ENCODE measurements around the gene PTPN9. TPM values are rescaled to one million over a fixed set of nuclear protein-coding genes. Genes with fewer than 3 reads are reported as not detected.

The PTPN9 gene
- total and polyA plus RNA-seq, 2 of the 4 experiments (the other 2 are of a cell fraction): 26.5 to 38.9 TPM

DNA sequence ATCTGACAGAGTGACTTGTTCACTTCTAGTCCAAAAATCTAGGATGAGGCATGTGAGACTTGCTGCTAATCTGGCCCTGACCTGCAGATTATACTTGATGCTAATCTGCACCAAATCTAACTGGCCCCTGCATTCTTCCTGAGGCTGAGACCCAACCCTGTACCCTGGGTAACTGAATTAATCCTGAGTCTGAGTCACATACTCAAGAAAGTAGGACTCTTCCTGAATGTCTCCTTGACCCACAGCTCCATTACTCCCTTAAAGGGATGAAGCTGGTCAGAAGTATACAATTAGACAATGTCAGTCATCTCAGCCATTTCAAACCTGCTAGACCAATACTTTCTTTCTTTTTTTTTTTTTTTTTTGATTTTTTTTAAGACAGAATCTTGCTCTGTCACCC, 25.5 kb downstream of the PTPN9 start:
- BruUV-seq (replicated peaks): no TSS peak
- TF ChIP-seq MAFK (IDR thresholded peaks at IDR 0.05; ENCODE audit: low read depth, low read length) (no peak), RFX5 (IDR thresholded peaks at IDR 0.05; ENCODE audit: low read depth, low read length) (no peak), CHD1 (IDR thresholded peaks at IDR 0.05; ENCODE audit: low read depth, low read length) (no peak), NFE2L2 (IDR thresholded peaks at IDR 0.05; ENCODE audit: low read depth, low read length) (no peak), MXI1 (IDR thresholded peaks at IDR 0.05; ENCODE audit: borderline replicate concordance, low read depth, low read length) (no peak), CEBPB (IDR thresholded peaks at IDR 0.05; ENCODE audit: low read depth, low read length) (no peak)
- TF ChIP-seq, protein P1, sequence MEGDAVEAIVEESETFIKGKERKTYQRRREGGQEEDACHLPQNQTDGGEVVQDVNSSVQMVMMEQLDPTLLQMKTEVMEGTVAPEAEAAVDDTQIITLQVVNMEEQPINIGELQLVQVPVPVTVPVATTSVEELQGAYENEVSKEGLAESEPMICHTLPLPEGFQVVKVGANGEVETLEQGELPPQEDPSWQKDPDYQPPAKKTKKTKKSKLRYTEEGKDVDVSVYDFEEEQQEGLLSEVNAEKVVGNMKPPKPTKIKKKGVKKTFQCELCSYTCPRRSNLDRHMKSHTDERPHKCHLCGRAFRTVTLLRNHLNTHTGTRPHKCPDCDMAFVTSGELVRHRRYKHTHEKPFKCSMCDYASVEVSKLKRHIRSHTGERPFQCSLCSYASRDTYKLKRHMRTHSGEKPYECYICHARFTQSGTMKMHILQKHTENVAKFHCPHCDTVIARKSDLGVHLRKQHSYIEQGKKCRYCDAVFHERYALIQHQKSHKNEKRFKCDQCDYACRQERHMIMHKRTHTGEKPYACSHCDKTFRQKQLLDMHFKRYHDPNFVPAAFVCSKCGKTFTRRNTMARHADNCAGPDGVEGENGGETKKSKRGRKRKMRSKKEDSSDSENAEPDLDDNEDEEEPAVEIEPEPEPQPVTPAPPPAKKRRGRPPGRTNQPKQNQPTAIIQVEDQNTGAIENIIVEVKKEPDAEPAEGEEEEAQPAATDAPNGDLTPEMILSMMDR (conservative IDR thresholded peaks at IDR 0.05; ENCODE audit: low read depth, low read length): no peak
- Histone ChIP-seq H4K5ac (ENCODE audit: low read depth, low read length) (no peak overlapping the region), H2BK20ac (ENCODE audit: low read depth, low read length) (no peak overlapping the region), H3K14ac (replicated peaks; ENCODE audit: low read depth, low read length) (no peak overlapping the region), H3K56ac (ENCODE audit: extremely low read depth, insufficient read depth, low read length) (no peak overlapping the region), H2AFZ (replicated peaks; ENCODE audit: low read length, poor library complexity) (no peak overlapping the region), H3K4me1 (ENCODE audit: control insufficient read depth, insufficient read depth, low read length) (no peaks in the 10 kb centered on the region), H2AK5ac (ENCODE audit: low read depth, low read length) (no peak overlapping the region), H3K23ac (ENCODE audit: low read depth, low read length) (no peak overlapping the region), H3K9me3 (ENCODE audit: control insufficient read depth, insufficient read depth, low read length) (no peaks in the 10 kb centered on the region), H3K27ac (ENCODE audit: insufficient read depth, low read length) (no peak overlapping the region), H3K4me3 (ENCODE audit: insufficient read depth, low read depth, low read length) (no peak overlapping the region), H3K9ac (ENCODE audit: low read depth, low read length) (no peak overlapping the region), H3K27me3 (ENCODE audit: control insufficient read depth, insufficient read depth, low read length) (no peaks in the 10 kb centered on the region), H4K8ac (ENCODE audit: low read depth in 2 of 2, low read length in 2 of 2) (no peak overlapping the region), H3K36me3 (ENCODE audit: control insufficient read depth, insufficient read depth, low read length) (no peaks in the 10 kb centered on the region), H4K20me1 (ENCODE audit: insufficient read depth, low read length) (peaks cover 57% of the 10 kb centered on the region), H2BK15ac (ENCODE audit: low read depth, low read length) (no peak overlapping the region), H3K18ac (ENCODE audit: low read depth, low read length) (no peak overlapping the region), H3K4me2 (ENCODE audit: low read depth, low read length) (no peak overlapping the region), H3K9me1 (ENCODE audit: insufficient read depth, low read length) (peaks cover 5% of the 10 kb centered on the region; the same call in 1 of the 2 replicates), H2BK120ac (ENCODE audit: low read depth, low read length) (no peak overlapping the region), H4K91ac (ENCODE audit: insufficient read depth, low read depth, low read length) (no peak overlapping the region), H2AK9ac (replicated peaks; ENCODE audit: low read depth, low read length, poor library complexity) (no peak overlapping the region), H3K79me1 (ENCODE audit: low read depth in 1 of 2, low read length in 2 of 2) (peaks cover 41 to 79% of the 10 kb centered on the region in 2 experiments), H3K4ac (ENCODE audit: low read depth, low read length) (no peak overlapping the region), H2BK5ac (ENCODE audit: low read depth, low read length, poor library complexity, severe bottlenecking) (no peak overlapping the region)
- intact Hi-C loops (cut with micrococcal nuclease): no loop called here
- ChIA-PET CTCF (interaction anchor here (0.9 to 1.9 kb wide), 2 partner anchors 10 to 67 kb away, joined by 3 to 4 read pairs; no protein-coding TSS in a partner anchor), POLR2A (ENCODE audit: unreplicated experiment) (no interaction called here)
- in situ Hi-C loops (cut with MboI; ENCODE audit: low sequenced_read_pairs): no loop called here
- dilution Hi-C loops (cut with HindIII; ENCODE audit: low sequenced_read_pairs, unreplicated experiment): no loop called here
- no peak for DNase-seq
- no peak for ATAC-seq (ENCODE audit: low read depth)
